Mesenchymal stem cell (in vitro differentiated cells and primary cell): ENCODE measurements around the gene MAP3K13.

Experiments used
- DNase-seq: peaks from one replicate; pipeline ENCODE4 v3.0.0-alpha.2; 2013
- H2AFZ ChIP-seq: one replicate; pipeline ENCODE4 v1.6.1; 2013; ENCODE audit warnings: low read depth, mild to moderate bottlenecking, control low read depth, inconsistent platforms, low read length, moderate library complexity
- H2AK5ac ChIP-seq: 2 replicates; pipeline ENCODE4 v1.6.1; 2013; ENCODE audit warnings: low read length, moderate library complexity, mild to moderate bottlenecking, inconsistent platforms; ENCODE audit not compliant: severe bottlenecking
- H2BK120ac ChIP-seq: one replicate; pipeline ENCODE4 v1.6.1; 2013; ENCODE audit warnings: low read depth, mild to moderate bottlenecking, inconsistent platforms, low read length, moderate library complexity
- H2BK12ac ChIP-seq, 2 experiments: one replicate each; pipeline ENCODE4 v1.6.1; 2013; ENCODE audit warnings: inconsistent platforms in 2 of 2, low read length in 2 of 2, mild to moderate bottlenecking in 2 of 2, moderate library complexity in 2 of 2, control low read depth in 1 of 2
- H2BK15ac ChIP-seq: one replicate; pipeline ENCODE4 v1.6.1; 2013; ENCODE audit warnings: mild to moderate bottlenecking, low read depth, inconsistent platforms; ENCODE audit not compliant: poor library complexity, severe bottlenecking
- H2BK5ac ChIP-seq: 2 replicates; pipeline ENCODE4 v1.6.1; 2013; ENCODE audit warnings: low read depth, mild to moderate bottlenecking, low read length, control low read depth, inconsistent platforms; ENCODE audit not compliant: poor library complexity, severe bottlenecking
- H3K14ac ChIP-seq, 2 experiments: one replicate each; pipeline ENCODE4 v1.6.1; 2013; ENCODE audit warnings: inconsistent platforms in 2 of 2, low read length in 2 of 2, control low read depth in 1 of 2, mild to moderate bottlenecking in 1 of 2, moderate library complexity in 1 of 2
- H3K18ac ChIP-seq, 2 experiments: one replicate each; pipeline ENCODE4 v1.6.1; 2013; ENCODE audit warnings: inconsistent platforms in 2 of 2, low read length in 2 of 2, control low read depth in 1 of 2, low read depth in 1 of 2, mild to moderate bottlenecking in 1 of 2
- H3K23ac ChIP-seq, 2 experiments: one replicate each; pipeline ENCODE4 v1.6.1; 2013; ENCODE audit warnings: inconsistent platforms in 2 of 2, low read length in 2 of 2, mild to moderate bottlenecking in 2 of 2, moderate library complexity in 2 of 2, control low read depth in 1 of 2
- H3K27ac ChIP-seq: 2 replicates; pipeline ENCODE4 v1.5.1; 2013; ENCODE audit warnings: mild to moderate bottlenecking, moderate library complexity, low read length, control low read depth, inconsistent platforms; ENCODE audit not compliant: poor library complexity, severe bottlenecking
- H3K27me3 ChIP-seq, 2 experiments: 2 replicates each; pipeline versions ENCODE4 v1.6.1 to v1.7.0; 2013; ENCODE audit warnings: low read length in 2 of 2, mild to moderate bottlenecking in 2 of 2, moderate library complexity in 2 of 2, control low read depth in 1 of 2, inconsistent platforms in 1 of 2; ENCODE audit not compliant: control insufficient read depth in 1 of 2, insufficient read depth in 1 of 2
- H3K36me3 ChIP-seq, 2 experiments: 2 replicates each; pipeline versions ENCODE4 v1.6.1 to v1.7.0; 2013; ENCODE audit warnings: low read length in 2 of 2, control low read depth in 1 of 2, inconsistent platforms in 1 of 2, low read depth in 1 of 2, mild to moderate bottlenecking in 1 of 2; ENCODE audit not compliant: insufficient read depth in 2 of 2, control insufficient read depth in 1 of 2
- H3K4ac ChIP-seq, 2 experiments: one replicate each; pipeline ENCODE4 v1.6.1; 2013; ENCODE audit warnings: inconsistent platforms in 2 of 2, low read length in 2 of 2, mild to moderate bottlenecking in 2 of 2, moderate library complexity in 2 of 2, control low read depth in 1 of 2, low read depth in 1 of 2
- H3K4me1 ChIP-seq: 2 replicates; pipeline ENCODE4 v1.6.1; 2013; ENCODE audit warnings: low read depth, low read length, control low read depth; ENCODE audit not compliant: control insufficient read depth, insufficient read depth
- H3K4me2 ChIP-seq: 2 replicates; pipeline ENCODE4 v1.6.1; 2013; ENCODE audit warnings: low read length, mild to moderate bottlenecking, inconsistent platforms; ENCODE audit not compliant: poor library complexity, severe bottlenecking
- H3K4me3 ChIP-seq, 2 experiments: 2 replicates each; pipeline versions ENCODE4 v1.5.1 to v1.7.0; 2013; ENCODE audit warnings: low read length in 2 of 2, mild to moderate bottlenecking in 2 of 2, control low read depth in 1 of 2, low read depth in 1 of 2; ENCODE audit not compliant: insufficient read depth in 1 of 2
- H3K79me1 ChIP-seq: replicated peaks from 2 replicates; pipeline ENCODE4 v1.6.1; 2013; ENCODE audit warnings: mild to moderate bottlenecking, control low read depth, low read length, inconsistent platforms; ENCODE audit not compliant: poor library complexity, severe bottlenecking
- H3K9ac ChIP-seq: 2 replicates; pipeline ENCODE4 v1.7.0; 2013; ENCODE audit warnings: mild to moderate bottlenecking, low read length, moderate library complexity
- H3K9me3 ChIP-seq: 2 replicates; pipeline ENCODE4 v1.7.0; 2013; ENCODE audit warnings: mild to moderate bottlenecking, low read length; ENCODE audit not compliant: control insufficient read depth
- H4K8ac ChIP-seq: one replicate; pipeline ENCODE4 v1.6.1; 2013; ENCODE audit warnings: inconsistent platforms, mild to moderate bottlenecking, low read length, moderate library complexity
- H4K91ac ChIP-seq: one replicate; pipeline ENCODE4 v1.6.1; 2013; ENCODE audit warnings: mild to moderate bottlenecking, low read length, inconsistent platforms
- WGBS: methylation state at CpG from one replicate; pipeline ENCODE4 v1.1.7; 2013; ENCODE audit warnings: mixed read lengths; 5-methylcytosine and 5-hydroxymethylcytosine counted together

The MAP3K13 gene

GRCh38 chr3:185530856-185531255, 167.9 kb downstream of the MAP3K13 start:
- no peak overlapping the region for H3K4ac ChIP-seq
- no peak overlapping the region for H4K8ac ChIP-seq
- H2BK120ac ChIP-seq, result no peak overlapping the region
- no peak overlapping the region for H2AFZ ChIP-seq
- no peak overlapping the region for H2BK12ac ChIP-seq
- no peak overlapping the region for H3K14ac ChIP-seq
- no peak overlapping the region for H2BK5ac ChIP-seq
- no peak overlapping the region for H4K91ac ChIP-seq
- H3K23ac ChIP-seq, result no peak overlapping the region
- no peaks in the 10 kb centered on the region for H3K4me1 ChIP-seq
- H3K27me3 ChIP-seq, result peaks cover 0 to 3% of the 10 kb centered on the region in 2 experiments
- H3K4me2 ChIP-seq, result no peak overlapping the region
- no peaks in the 10 kb centered on the region for H3K79me1 ChIP-seq
- no peak overlapping the region for H3K27ac ChIP-seq
- no peak overlapping the region for H3K9ac ChIP-seq
- H3K9me3 ChIP-seq, result no peaks in the 10 kb centered on the region
- H2BK15ac ChIP-seq, result no peak overlapping the region
- no peak overlapping the region for H3K18ac ChIP-seq
- H2AK5ac ChIP-seq, result no peak overlapping the region
- no peak overlapping the region for H3K4me3 ChIP-seq
- H3K36me3 ChIP-seq, result no peaks in the 10 kb centered on the region
- no peak for DNase-seq
- 71% methylated on average over 5 of the region's 5 CpGs for WGBS

- Histone ChIP-seq H3K14ac (no peak overlapping the region), H3K27ac (no peak overlapping the region), H3K4ac (no peak overlapping the region), H3K79me1 (no peaks in the 10 kb centered on the region), H4K91ac (no peak overlapping the region), H3K9me3 (no peaks in the 10 kb centered on the region), H2BK12ac (no peak overlapping the region), H3K4me1 (peaks cover 3% of the 10 kb centered on the region), H2AK5ac (no peak overlapping the region), H3K9ac (no peak overlapping the region), H3K4me3 (no peak overlapping the region), H3K27me3 (peaks cover 0 to 3% of the 10 kb centered on the region in 2 experiments), H2BK5ac (no peak overlapping the region), H4K8ac (no peak overlapping the region), H3K18ac (no peak overlapping the region), H2BK120ac (no peak overlapping the region), H2AFZ (no peak overlapping the region), H3K4me2 (no peak overlapping the region), H3K36me3 (no peaks in the 10 kb centered on the region), H3K23ac (no peak overlapping the region), H2BK15ac (no peak overlapping the region)
- 84% methylated on average over 2 of the region's 5 CpGs for WGBS
- no peak for DNase-seq
Observed at GRCh38 chr3:185532901-185533300, 170.0 kb downstream of the MAP3K13 start.

GRCh38 chr3:185534511-185534910, 171.6 kb downstream of the MAP3K13 start:
- Histone ChIP-seq H4K8ac (no peak overlapping the region), H3K4me3 (no peak overlapping the region), H2BK15ac (no peak overlapping the region), H2BK120ac (no peak overlapping the region), H3K9me3 (no peaks in the 10 kb centered on the region), H3K27me3 (peaks cover 0 to 3% of the 10 kb centered on the region in 2 experiments), H3K36me3 (no peaks in the 10 kb centered on the region), H3K4me1 (peaks cover 3% of the 10 kb centered on the region), H4K91ac (no peak overlapping the region), H3K18ac (no peak overlapping the region), H3K27ac (no peak overlapping the region), H2AK5ac (no peak overlapping the region), H3K23ac (no peak overlapping the region), H2AFZ (no peak overlapping the region), H2BK5ac (no peak overlapping the region), H3K4ac (no peak overlapping the region), H2BK12ac (no peak overlapping the region), H3K4me2 (no peak overlapping the region), H3K79me1 (no peaks in the 10 kb centered on the region), H3K9ac (no peak overlapping the region), H3K14ac (no peak overlapping the region)
- DNase-seq, result no peak
- WGBS, result no CpG with 5 or more reads among the region's 2 CpGs

- Histone ChIP-seq H2AK5ac (peak overlapping the region; percentile 25), H3K27ac (peak overlapping the region; percentile 89), H3K23ac (no peak overlapping the region), H3K79me1 (no peaks in the 10 kb centered on the region), H2BK15ac (no peak overlapping the region), H4K8ac (no peak overlapping the region), H3K14ac (no peak overlapping the region), H4K91ac (no peak overlapping the region), H2BK5ac (no peak overlapping the region), H3K4me2 (peak overlapping the region; percentile 61), H3K27me3 (peaks cover 0 to 8% of the 10 kb centered on the region in 2 experiments), H2BK12ac (no peak overlapping the region), H2AFZ (peak overlapping the region; percentile 36), H3K4me1 (peaks cover 3% of the 10 kb centered on the region), H3K9me3 (no peaks in the 10 kb centered on the region), H3K4ac (no peak overlapping the region), H3K4me3 (no peak overlapping the region), H2BK120ac (no peak overlapping the region), H3K18ac (no peak overlapping the region), H3K9ac (peak overlapping the region; percentile 22), H3K36me3 (no peaks in the 10 kb centered on the region)
- DNase-seq, result peak; percentile 58
- 35% methylated on average over 9 of the region's 9 CpGs for WGBS
Observed at GRCh38 chr3:185537369-185537970, 174.5 kb downstream of the MAP3K13 start.
